ENCODE results near the gene CFAP161. TPM values are rescaled to one million over a fixed set of nuclear protein-coding genes. Genes with fewer than 3 reads are reported as not detected.

The CFAP161 gene
- total RNA-seq, 2 experiments from 2014 or later, result not detected

DNA sequence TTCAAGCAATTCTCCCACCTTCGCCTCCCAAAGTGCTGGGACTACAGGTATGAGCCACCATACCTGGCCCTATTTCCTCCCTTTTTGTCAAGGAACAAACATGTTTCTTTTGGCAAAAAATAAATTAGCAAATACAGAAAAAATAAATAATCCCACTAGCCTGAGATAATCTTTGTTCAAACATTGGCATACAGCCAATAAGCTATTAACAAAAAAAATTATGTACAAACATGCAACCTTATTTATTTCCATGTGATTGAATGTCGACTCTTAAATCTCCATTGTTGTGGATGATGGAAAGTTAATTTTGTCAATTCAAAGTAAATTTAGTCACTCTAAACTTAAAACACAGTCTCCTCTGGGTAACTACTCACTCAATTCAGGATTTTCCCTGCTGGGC, 44.3 kb downstream of the CFAP161 start:
- H3K36me3 Mint-ChIP-seq, result no peaks in the 10 kb centered on the region
- DNase-seq, result no peak
- peaks cover 17% of the 10 kb centered on the region for H3K27me3 Mint-ChIP-seq
- H3K4me1 Mint-ChIP-seq, result no peaks in the 10 kb centered on the region
- no peak overlapping the region for H3K4me3 Mint-ChIP-seq
- no peak overlapping the region for H3K27ac Mint-ChIP-seq
- no peaks in the 10 kb centered on the region for H3K9me3 Mint-ChIP-seq

DNA sequence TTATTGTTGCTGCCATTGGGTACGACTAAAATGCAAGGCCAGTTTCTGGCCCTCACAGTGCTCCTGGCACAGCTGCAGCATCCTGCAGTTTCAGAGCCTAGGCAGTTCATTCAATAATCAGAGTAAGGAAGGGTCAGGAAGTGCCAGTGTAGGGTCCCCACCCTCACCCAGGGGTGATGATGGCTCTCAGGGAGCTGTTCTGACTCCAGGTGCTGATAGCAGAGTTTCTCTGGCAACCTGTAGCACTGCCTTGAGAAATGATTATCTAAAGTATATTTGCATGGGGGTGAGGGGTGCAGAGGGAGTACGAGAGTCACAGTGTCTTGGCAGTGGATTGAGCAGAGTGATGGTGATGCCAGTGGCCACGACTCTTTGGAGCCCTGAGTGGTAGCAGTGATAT, 47.1 kb downstream of the CFAP161 start:
- Mint-ChIP-seq H3K36me3 (no peaks in the 10 kb centered on the region), H3K27ac (no peak overlapping the region), H3K4me1 (peaks cover 2% of the 10 kb centered on the region), H3K4me3 (no peak overlapping the region), H3K27me3 (peaks cover 33% of the 10 kb centered on the region), H3K9me3 (no peaks in the 10 kb centered on the region)
- DNase-seq, result no peak

DNA sequence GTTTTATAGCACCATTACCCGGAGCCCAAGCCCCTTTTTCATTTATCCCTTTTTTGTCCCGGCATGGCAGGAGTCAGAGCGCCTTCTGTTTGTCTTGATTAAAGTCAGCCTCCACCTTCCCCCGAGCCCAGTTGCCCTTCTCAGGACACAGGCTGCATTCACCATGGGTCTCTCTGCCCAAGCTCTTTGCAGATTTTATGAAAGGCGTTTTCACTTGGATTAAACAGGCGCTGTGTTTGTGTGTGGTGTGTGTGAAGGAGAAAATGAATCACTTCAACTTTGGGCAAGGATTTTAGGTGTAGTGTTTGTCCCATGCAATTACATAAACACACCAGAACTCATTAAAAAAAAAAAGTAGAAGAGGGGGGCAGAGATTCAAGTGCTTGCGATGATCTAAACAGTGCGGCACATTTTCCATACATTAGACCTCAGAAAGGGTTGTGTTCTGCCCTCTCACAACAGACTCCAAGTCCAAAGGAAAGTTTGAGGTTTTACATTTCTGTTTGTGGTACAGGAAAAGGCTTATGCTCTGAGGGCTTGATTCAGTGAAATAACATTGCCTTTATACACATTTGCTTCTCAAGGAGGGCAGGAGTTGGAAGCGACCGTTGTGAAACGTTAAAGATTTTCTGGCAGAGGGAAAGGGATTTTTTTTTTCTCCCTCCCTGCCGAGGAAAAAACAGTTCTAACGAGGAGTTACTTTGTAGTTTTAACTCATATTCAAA, 48.1 kb downstream of the CFAP161 start:
- no peak overlapping the region for H3K27ac Mint-ChIP-seq
- H3K36me3 Mint-ChIP-seq, result no peaks in the 10 kb centered on the region
- H3K4me1 Mint-ChIP-seq, result peaks cover 2% of the 10 kb centered on the region
- H3K9me3 Mint-ChIP-seq, result no peaks in the 10 kb centered on the region
- peaks cover 33% of the 10 kb centered on the region for H3K27me3 Mint-ChIP-seq
- H3K4me3 Mint-ChIP-seq, result no peak overlapping the region
- DNase-seq, result no peak

DNA sequence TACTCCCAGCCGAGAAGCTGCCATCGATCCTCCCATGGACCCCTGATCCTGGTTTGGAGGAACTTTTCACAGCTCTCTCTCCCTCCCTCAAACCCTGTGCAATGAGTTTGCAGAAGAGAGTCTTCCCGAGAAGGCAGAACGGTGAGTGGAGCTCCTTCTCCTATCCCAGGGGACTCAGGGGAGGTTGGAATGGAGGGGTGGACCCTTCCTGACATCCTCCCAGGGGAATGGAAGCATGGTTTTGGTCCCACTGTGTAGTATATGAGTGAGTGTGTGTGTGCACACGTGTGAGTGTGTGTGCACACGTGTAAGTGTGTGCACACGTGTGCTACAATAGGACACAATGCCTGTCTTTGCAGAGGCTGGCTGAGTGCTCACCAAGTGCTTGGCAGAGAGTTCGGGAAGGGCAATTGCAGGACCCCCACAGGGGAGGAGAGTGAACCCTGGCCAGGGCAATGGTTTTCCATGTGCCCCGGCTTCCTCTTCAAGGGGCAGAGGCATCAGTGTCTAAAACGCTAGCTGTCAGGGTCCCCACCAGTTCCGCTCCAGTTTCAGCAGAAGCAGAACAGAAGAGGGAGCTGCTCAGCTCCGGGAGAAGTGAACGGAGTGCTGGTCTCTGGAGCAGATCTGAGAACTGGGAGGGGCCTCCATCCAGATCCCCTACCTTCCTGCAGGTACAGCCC, 48.8 kb downstream of the CFAP161 start:
- DNase-seq, result no peak
- Mint-ChIP-seq H3K27me3 (peaks cover 33% of the 10 kb centered on the region), H3K4me1 (peaks cover 2% of the 10 kb centered on the region), H3K9me3 (no peaks in the 10 kb centered on the region), H3K36me3 (no peaks in the 10 kb centered on the region), H3K4me3 (no peak overlapping the region), H3K27ac (no peak overlapping the region)

DNA sequence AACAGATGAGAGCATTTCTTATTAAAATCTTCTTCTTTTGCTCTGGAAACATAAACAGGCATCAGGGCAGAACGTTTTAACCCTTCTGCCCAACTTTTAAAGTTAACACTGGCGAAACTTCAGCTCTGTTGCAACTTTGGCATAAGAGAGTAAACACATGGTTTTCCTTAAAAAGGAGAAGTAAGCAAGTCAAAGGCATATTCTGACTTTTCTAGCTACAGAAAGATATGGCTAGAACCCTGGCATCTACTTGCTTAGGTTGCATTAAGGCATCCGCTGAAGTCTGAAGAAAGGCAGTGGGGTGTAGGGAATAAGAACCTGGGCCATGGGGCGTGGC, 49.3 kb downstream of the CFAP161 start:
- H3K4me3 Mint-ChIP-seq, result no peak overlapping the region
- no peaks in the 10 kb centered on the region for H3K9me3 Mint-ChIP-seq
- H3K27ac Mint-ChIP-seq, result no peak overlapping the region
- DNase-seq, result no peak
- H3K36me3 Mint-ChIP-seq, result no peaks in the 10 kb centered on the region
- peaks cover 33% of the 10 kb centered on the region for H3K27me3 Mint-ChIP-seq
- H3K4me1 Mint-ChIP-seq, result peaks cover 2% of the 10 kb centered on the region

DNA sequence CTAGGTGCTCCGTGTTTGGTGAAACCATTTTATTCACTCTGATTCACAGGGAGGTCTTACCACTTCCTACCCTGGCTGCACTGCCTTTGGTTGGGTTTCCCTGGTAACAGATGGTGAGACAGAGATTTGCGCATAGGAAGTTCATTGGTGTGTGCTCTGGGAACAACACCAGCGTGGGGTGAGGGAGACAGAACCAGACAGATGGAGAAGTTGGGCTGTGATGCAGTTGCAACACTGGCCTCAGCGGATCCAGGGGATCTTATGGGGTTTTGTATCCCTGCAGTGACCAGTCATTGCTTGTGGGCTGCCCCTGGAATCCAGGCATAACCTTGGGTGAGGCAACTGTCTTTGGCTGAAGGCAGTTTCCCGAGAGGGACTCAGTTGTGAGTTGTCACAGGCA, 50.1 kb downstream of the CFAP161 start:
- Mint-ChIP-seq H3K27me3 (peaks cover 33% of the 10 kb centered on the region), H3K4me3 (no peak overlapping the region)

DNA sequence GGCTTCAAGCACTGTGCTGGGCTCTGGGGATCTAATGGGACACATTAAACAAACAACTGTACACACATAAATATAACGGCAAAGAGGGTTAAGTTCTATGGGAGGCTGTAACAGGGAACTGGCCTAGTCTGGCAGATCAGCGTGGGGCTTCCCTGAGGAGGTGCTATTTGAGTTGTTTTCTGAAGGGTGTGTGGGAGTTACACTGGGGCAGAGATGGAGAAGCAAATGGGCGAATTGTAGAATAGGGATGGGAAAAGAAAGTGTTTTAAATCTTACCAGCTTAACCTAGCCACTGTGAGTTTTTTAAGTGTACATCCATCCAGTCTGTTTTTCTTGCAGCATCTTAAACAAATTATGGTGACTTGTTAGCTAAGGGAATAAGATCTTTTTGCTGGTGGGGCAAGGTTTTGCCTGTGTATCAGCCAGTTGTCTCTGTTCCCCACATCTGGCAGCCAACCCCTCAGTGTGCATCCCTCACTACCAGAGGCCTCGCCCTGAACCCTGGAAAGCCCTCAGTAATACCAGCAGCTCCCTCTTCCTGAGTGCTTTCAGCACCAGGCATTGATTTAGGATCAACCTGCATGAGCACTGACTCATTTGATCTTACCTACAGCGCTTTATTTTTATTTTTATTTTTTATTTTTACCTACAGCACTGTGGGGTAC, 51.7 kb downstream of the CFAP161 start:
- H3K9me3 Mint-ChIP-seq, result no peaks in the 10 kb centered on the region
- peaks cover 2% of the 10 kb centered on the region for H3K4me1 Mint-ChIP-seq
- peaks cover 33% of the 10 kb centered on the region for H3K27me3 Mint-ChIP-seq
- H3K27ac Mint-ChIP-seq, result no peak overlapping the region
- no peak for DNase-seq
- H3K4me3 Mint-ChIP-seq, result no peak overlapping the region
- no peaks in the 10 kb centered on the region for H3K36me3 Mint-ChIP-seq

More for the DNA sequence above, 50.1 kb downstream of the CFAP161 start:
- Mint-ChIP-seq H3K36me3 (no peaks in the 10 kb centered on the region), H3K4me1 (peaks cover 2% of the 10 kb centered on the region), H3K9me3 (no peaks in the 10 kb centered on the region), H3K27ac (no peak overlapping the region)
- no peak for DNase-seq

DNA sequence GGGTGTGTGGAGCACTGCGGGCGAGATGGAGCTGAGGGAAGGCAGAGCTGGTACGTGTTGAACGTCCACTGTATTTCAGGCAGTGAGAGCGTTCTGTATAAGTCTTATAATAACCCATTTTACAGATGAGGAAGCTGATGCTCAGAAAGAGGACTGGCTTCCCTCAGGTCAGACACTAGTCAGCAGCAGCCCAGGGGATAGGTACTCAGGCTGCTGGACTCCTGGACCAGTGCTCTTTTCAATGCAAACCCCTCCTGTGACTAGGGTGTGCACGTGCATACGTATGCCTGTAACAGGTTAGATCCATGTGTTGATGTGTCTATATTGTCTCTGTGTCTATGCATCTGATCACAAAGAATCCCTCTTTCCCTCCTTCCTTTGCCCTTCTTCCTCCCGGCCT, 54.3 kb downstream of the CFAP161 start:
- Mint-ChIP-seq H3K27ac (no peak overlapping the region), H3K4me1 (peaks cover 2% of the 10 kb centered on the region), H3K9me3 (no peaks in the 10 kb centered on the region), H3K27me3 (peaks cover 27% of the 10 kb centered on the region), H3K4me3 (no peak overlapping the region), H3K36me3 (no peaks in the 10 kb centered on the region)
- DNase-seq, result no peak

DNA sequence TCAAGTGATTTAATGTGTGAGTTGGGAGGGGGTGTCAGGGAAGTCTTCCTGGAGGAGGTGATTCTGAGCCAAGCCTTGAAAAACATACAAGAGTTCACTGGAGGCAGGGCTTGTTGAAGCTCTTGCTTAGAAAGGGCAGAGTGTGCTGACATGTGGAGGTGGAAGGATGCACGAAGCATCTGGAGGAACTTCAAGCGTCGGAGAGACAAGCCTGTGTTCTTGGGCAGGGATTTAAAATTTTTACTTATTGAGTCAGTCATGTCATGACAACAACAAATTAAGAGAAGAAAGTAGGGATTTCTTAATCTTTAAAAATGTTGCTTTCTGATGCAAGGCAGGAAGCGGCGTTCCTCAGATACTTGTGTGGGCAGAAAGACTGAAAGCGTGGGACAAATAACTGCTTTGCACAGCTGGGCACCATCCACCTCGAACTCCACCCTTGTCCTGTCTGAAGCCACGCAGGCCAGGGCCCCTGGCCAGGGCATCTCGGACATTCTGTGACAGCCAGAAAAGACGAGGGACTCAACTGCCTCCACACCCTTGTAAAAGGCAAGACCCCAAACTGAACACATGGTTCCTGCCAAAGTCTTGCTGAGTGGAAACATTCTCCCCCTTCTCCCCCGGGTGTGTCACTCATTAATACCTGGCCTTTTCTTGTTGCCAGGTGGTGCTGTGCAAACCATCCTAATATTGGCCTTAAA, 55.7 kb downstream of the CFAP161 start:
- Mint-ChIP-seq H3K9me3 (no peaks in the 10 kb centered on the region), H3K27ac (no peak overlapping the region), H3K4me3 (no peak overlapping the region), H3K36me3 (no peaks in the 10 kb centered on the region), H3K27me3 (peaks cover 19% of the 10 kb centered on the region), H3K4me1 (no peaks in the 10 kb centered on the region)
- DNase-seq, result no peak

DNA sequence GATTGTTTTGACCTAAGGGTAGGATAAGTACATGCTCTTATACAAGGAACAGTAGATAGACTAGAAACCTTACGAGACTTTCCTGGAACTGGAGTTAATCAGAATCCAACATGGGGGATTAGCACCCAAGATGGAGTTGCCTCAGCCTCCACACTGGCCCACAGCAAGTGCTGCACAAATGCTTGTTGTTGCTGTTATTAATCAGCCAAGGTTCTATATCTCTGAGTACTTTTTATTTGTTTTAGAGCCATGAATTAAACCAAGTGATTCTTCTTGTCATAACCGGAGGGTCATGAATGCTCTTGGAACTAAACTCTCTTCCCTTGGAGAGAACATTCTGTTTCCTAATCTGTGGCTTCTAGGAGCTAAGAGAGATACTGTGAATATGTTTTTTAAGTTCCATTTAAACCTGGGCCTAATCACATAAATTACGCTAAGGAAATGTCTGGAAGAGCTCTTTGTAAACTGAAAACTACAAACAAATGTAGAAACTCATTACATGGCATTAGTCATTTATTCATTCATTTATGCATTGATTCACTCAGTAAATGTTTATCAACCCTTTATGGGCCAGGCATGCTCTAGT, 56.9 kb downstream of the CFAP161 start:
- Mint-ChIP-seq H3K36me3 (no peaks in the 10 kb centered on the region), H3K4me1 (no peaks in the 10 kb centered on the region), H3K27me3 (peaks cover 16% of the 10 kb centered on the region), H3K27ac (no peak overlapping the region), H3K4me3 (no peak overlapping the region), H3K9me3 (no peaks in the 10 kb centered on the region)
- no peak for DNase-seq

DNA sequence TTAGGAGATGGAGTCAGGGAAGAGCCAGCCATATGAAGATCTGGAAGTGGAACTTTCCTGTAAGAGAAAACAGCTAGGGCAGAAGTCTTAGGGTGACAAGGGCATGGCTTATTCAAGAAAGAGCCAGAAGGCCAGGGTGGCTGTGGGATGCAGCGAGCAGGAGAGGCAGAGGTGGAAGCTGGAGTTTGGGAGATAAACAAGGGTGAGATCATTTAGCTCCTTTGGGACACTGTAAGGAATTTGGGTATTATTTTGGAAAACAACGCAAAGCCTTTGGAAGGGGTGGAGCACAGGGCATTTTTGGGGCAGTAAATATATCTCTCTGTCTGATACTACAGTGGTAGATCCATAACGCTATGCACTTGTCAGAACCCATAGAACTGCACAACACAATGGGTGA, 57.6 kb downstream of the CFAP161 start:
- H3K4me1 Mint-ChIP-seq, result no peaks in the 10 kb centered on the region
- H3K36me3 Mint-ChIP-seq, result no peaks in the 10 kb centered on the region
- no peaks in the 10 kb centered on the region for H3K9me3 Mint-ChIP-seq
- DNase-seq, result no peak
- no peak overlapping the region for H3K27ac Mint-ChIP-seq
- H3K27me3 Mint-ChIP-seq, result peaks cover 16% of the 10 kb centered on the region
- H3K4me3 Mint-ChIP-seq, result no peak overlapping the region

DNA sequence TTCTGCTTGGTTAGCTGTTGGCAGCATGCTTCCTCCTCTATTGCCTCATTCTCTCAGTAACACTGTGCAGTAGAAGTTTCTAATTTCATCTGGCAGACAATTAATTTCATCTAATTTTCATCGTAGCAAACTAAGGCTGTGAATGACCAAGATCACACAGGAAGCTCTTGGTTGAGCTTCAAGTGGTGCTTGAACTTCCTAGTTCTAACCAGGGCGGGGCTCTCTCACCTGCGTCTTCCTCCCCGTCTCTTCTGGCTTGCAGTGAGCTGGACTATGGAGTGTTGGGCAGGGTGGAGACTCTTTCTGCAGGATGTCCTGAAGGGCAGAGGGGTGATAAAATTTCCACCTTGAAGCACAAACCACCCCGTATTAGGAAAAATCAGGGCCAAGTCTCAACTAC, 60.7 kb downstream of the CFAP161 start:
- H3K4me1 Mint-ChIP-seq, result no peaks in the 10 kb centered on the region
- H3K4me3 Mint-ChIP-seq, result no peak overlapping the region
- peaks cover 20% of the 10 kb centered on the region for H3K27me3 Mint-ChIP-seq
- no peaks in the 10 kb centered on the region for H3K36me3 Mint-ChIP-seq
- H3K27ac Mint-ChIP-seq, result no peak overlapping the region
- H3K9me3 Mint-ChIP-seq, result no peaks in the 10 kb centered on the region
- no peak for DNase-seq

DNA sequence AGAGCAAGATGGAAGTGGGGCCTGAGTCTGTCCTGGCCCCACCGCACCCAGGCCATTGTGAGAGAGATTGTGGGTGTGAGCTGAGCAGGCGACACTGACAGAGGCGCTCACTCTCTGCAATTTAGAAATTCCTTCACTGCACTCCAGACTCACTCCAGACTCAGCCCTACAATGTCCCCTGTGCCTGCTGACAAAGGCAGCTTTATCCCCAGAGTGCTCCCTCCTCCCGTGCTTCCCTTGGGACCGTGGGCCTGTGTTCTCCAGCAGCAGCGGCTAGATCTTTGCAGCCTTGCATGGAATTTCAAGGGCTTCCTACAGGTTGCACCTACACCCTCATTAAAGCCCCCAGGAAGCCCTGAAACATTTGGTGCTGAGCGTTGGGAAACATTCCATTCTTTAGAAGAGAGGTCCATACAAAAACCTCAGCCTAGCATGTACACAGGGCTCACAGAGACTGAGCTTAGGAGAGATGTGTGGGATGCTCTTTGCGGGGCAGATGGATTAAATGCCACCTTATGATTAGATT, 61.3 kb downstream of the CFAP161 start:
- no peaks in the 10 kb centered on the region for H3K4me1 Mint-ChIP-seq
- H3K4me3 Mint-ChIP-seq, result no peak overlapping the region
- no peak for DNase-seq
- H3K36me3 Mint-ChIP-seq, result no peaks in the 10 kb centered on the region
- no peaks in the 10 kb centered on the region for H3K9me3 Mint-ChIP-seq
- no peak overlapping the region for H3K27ac Mint-ChIP-seq
- peaks cover 20% of the 10 kb centered on the region for H3K27me3 Mint-ChIP-seq

DNA sequence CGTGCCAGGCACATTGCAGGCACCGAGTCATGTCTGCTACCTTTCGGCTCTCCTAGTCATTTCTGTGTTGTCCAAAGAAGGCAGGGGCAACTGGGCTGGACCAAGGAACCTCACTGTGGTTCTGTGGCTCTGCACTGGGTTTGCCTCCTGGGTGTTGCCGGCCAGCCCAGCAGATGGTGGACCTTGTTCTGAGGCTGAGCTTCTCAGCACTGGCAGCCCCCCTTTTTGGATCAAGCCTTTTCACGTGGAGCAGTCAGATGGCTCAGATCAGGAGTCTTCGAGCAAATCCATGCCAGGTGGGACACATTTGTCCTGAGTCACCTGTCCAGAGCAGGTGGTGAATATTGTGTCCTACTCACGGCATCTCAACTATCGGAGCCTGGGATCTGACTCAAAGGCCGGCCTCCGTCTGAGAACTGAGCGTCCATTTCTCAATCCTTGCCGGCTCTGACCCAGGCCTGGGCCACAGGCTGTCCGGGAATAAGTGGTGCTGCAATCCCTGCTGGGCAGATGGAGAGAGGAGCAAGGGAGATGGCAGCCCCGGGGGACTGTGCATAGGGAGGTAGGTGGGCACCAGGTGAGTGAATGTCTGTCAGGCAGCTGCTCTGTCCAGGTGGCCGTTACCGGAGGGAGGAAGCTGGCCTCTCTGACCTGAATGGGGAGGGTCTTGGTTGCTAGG, 62.6 kb downstream of the CFAP161 start, which contains the start of gene IL16:
TSS of gene IL16 (plus strand) at position 304 of the 679 bp plus-strand sequence. CDS start 28,521 bp downstream, outside the sequence.
- H3K4me1 Mint-ChIP-seq, result no peaks in the 10 kb centered on the region
- H3K27ac Mint-ChIP-seq, result no peak within 1 kb of the TSS
- H3K27me3 Mint-ChIP-seq, result peaks cover 12% of the 10 kb centered on the region
- H3K9me3 Mint-ChIP-seq, result no peaks in the 10 kb centered on the region
- no peak for DNase-seq
- H3K4me3 Mint-ChIP-seq, result no peak within 1 kb of the TSS
- H3K36me3 Mint-ChIP-seq, result no peaks in the 10 kb centered on the region

All from activated naive CD8-positive, alpha-beta T cell treated with anti-CD3 and anti-CD28 coated beads for 36 hours (primary cell).